RCC 7860 (cell line): ENCODE data around the gene CEP164.
"Not testable (repeated sequence)": the region's sequence is repeated elsewhere in the genome, so short reads cannot be mapped to it uniquely, and the experiment has no call there.

Experiments
- DNase-seq: peaks from one replicate; pipeline ENCODE4 v3.0.0-alpha.2; 2015; ENCODE audit warnings: low spot score
- FAIRE-seq: peaks from 2 replicates; lab custom pipeline; 2012; peaks lifted over from hg19 to GRCh38; lab: Jason Lieb, UNC

Gene CEP164

GRCh38 chr11:117437041-117437790, 109.6 kb downstream of the CEP164 start:
- DNase-seq, result no peak
- FAIRE-seq, result no peak

DNA sequence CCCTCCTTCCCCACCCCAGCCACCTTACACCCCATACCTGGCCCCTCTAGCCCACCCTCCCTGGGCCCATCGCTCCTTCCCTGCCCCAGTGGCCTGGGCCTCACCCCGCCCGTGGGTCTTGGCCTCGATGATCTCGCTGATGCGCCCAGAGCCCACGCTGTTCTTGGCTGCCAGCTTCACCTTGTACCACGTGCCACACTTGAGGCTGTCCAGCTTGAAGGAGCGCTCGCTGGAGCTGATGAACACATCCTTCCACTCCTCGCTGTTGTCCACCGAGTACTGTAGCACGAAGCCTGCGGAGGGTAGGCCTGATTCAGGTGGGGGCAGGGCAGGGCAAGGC, 110.1 kb downstream of the CEP164 start:
- DNase-seq (no peak), FAIRE-seq (no peak)

GRCh38 chr11:117438371-117439000, 110.8 kb downstream of the CEP164 start:
- no peak for DNase-seq
- no peak for FAIRE-seq

- DNase-seq, result no peak
- no peak for FAIRE-seq
Measured at GRCh38 chr11:117439256-117439655, 111.6 kb downstream of the CEP164 start.

DNA sequence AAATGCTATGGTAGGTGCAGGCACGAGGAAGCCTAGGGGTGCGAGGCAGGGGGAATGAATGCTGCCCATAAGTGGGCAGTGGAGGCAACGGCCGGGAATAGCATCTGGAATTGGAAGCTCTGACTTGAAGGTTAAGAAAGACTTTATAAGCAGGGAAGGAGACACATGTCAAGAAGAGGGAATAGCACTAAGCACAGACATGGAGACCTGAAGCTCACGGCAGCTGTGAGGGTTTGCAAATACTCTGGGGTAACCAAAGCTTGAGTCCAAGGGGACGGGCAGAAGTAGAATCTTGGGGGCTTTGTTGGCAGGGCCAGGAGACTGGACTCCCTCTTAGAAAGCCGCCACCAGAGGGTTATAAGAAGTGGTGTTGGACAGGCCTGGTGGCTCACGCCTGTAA, 112.6 kb downstream of the CEP164 start:
- DNase-seq (no peak), FAIRE-seq (no peak)

DNA sequence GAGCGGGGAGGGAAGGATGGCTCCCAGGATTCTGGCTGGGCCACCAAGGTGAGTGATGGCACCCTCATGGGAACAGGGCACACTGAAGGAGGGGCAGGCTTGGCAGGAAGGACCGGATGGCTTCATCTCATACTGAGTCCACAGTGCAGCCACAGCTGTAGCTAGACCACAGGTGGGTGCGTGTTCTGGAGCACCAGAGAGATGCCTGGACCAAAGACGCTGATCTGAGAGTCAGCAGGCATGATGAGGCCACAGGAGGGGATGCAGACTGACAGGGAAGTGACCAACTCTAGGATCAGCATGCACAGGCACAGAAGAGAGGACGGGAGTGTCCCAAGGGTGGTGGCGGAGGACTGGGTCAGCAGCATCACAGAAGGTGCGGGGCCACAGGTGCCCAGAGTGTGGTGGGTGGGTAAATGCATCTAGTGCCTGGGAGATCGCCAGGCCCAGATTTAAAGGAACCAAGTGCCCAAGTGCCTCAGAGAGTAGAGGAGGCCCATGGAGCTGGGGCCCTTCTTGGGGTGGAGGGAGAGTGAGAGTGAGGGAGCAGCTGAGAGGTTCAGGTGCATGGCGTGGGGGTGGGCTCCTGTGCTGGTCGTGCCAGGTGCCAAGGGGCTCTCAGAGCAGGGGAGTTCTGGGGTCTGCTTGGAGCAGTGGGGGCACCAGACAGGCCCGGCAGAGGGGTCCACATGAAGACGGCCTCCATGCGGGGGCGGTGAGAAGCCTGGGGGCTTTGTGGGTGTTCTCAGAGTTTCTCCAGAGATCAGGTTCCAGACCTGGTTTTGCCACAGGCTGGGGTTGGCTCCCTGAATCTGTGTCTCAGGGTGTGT, 113.7 kb downstream of the CEP164 start:
- DNase-seq (no peak), FAIRE-seq (no peak)

GRCh38 chr11:117442049-117442868, 114.6 kb downstream of the CEP164 start:
- no peak for DNase-seq
- no peak for FAIRE-seq

DNA sequence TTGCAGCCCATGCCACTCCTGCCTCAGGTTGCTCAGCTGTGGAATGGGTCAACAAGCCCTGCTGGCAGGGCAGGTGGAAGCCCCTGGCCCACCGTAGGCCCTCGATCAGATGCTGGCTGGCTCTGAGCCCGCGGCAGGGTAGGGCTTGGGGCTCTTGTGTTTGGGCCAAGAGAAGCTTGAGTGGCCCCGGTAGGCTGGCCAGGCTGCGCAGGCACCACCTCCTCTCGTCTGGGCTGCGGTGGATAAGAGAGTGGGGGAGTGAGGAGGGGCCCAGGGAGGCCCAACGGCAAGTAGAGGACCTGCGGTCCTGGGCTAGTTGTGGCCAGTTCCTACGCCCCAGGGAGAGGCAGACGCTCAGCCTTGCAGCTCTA, 115.2 kb downstream of the CEP164 start:
- FAIRE-seq, result no peak

DNA sequence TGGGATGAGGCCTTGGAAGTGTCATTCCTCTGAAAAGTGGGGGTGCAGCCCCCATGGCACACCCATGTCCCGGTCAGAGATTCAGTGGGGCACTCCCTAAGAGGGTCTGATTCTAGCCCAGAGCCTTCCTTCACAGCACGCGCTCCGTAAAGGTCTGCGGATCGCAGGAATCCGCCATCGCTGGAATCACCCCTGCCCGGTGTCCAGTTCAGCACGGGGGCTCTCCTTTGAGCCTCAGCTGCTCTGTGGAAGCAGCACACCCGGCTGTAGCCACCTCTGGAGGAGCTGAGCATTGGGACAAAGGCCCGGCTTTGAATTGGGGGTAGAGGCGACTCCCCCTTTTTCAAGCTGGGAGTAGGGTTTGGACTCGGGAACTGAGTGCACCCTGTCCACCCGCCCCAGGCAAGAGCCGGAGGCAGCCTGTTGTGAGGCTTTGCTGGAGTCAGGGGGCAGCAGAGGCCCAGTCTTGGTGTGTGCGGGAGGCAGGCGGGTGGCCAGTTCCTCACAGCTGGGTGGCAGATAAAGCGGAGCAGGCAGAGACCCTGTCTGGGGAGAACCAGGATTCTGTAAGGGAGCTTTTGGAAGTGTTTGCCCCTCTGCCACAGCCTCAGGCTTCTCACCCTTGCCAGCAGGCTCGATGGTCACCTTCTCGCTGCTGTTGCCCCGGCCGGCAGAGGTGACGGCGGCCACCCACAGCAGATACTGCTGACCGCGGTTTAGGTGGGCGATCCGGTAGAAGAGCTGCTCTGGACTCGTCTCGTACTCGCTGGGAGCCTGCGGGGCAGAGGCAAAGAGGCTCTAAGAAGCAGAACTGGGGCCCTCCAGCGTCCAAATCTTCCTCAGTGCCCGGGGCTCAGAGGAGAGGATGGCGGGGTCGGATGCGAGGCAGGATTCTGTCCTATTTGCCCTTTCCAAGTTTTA, 115.9 kb downstream of the CEP164 start:
- FAIRE-seq (no peak), DNase-seq (no peak)

More for the DNA sequence above, 115.2 kb downstream of the CEP164 start:
- DNase-seq, result no peak

DNA sequence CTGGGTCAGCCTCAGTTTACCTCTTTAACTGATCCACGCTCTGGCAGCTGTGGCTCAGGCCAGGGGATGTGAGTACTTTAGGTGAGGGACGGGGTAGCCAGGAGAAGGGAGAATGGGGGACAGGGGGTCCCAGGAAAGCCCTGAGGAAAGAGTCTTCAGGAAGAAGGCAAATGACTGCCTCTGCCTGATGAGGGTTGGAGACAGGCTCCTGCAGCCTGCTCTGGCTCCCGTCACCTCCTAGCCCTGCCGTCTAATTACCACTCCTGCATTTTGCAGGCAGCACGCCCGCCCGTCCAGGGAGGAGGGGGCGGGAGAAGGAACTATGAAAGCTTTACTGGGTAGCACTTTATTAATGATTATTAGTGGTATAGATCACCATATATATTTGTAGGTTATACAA, 116.6 kb downstream of the CEP164 start:
- FAIRE-seq, result no peak

GRCh38 chr11:117444711-117445658, 117.3 kb downstream of the CEP164 start:
- DNase-seq, result no peak
- no peak for FAIRE-seq

More for the DNA sequence above, 116.6 kb downstream of the CEP164 start:
- DNase-seq, result no peak

- peak; percentile 14 for DNase-seq
- FAIRE-seq, result no peak
Measured at GRCh38 chr11:117449111-117449693, 121.5 kb downstream of the CEP164 start.

DNA sequence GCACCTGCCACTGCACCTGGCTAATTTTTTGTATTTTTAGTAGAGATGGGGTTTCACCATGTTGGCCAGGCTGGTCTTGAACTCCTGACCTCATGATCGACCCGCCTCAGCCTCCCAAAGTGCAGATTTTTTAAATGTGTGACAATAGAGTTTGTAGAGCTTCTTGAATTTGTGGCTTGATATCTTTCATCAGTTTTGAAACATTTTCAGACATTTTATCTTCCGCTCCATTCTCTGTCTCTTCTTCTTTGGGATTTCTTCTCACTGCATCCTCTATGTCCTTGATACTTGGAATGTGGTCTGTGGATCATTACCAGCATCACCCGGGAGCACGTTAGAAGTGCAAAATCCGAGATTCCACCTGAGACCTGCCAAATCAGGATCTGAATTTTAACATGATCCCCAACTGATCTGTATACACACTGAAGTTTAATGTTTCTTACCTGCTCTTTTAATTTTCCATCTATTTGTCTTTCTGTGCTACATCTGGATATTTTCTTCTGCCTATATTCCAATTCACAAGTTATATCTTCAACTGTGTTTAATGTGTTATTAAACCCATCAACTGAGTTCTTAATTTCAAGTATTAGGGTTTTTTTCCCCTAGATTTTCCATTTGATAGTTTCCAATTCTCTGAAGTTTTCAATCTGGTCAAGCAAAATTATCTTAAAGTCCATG, 126.4 kb downstream of the CEP164 start:
- DNase-seq (no peak), FAIRE-seq (no peak)

DNA sequence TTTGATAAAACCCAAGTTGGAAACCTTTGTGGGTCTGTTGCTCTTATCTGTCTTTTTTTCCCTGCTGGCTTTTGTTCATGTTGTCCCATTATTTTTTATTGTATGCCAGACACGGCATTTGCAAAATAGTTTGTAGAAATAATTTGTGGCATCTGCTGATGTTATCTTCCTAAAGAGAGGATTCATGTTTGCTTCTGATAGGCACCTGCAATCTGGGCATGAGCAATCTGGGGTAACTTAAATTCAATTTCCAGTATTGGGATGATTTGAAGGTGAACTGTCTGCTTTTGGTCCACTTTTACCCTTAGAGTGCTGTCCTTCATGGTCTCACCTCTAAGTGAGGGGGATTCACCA, 126.9 kb downstream of the CEP164 start:
- no peak for DNase-seq
- no peak for FAIRE-seq

DNA sequence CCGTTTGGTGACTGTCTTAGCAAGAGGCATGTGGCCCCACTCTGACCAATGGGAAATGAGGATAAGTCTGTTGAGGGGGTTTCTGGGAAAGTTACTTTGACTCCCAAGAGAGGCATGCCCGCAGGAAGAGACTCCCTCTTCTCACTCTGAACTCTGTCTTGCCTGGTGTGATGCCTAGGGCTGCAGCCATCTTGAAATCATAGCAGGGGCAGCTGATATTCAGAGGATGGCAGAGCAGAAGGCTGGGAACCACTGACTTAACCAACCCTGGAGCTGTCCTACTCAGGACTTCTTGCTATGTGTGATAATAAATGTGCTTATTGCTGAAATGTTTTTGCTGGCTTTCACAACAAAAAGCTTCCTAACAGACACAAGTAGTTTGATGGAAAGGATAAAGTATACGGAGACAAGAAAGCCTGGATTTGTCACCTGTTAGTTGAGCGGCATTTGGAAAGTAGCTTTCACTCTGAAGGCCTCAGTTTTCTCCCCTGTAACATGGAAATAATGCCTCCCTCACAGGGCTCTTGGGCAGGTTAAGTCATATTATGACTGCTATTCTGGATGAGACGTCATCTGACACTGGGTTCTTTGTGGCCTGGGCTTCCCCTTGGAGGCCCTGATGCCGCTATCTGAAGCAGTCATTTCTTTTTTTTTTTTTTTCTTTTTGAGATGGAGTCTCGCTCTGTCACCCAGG, 128.5 kb downstream of the CEP164 start:
- FAIRE-seq, result no peak

GRCh38 chr11:117456721-117457029, 129.0 kb downstream of the CEP164 start:
- not testable (repeated sequence) for FAIRE-seq, DNase-seq

More for the DNA sequence above, 128.5 kb downstream of the CEP164 start:
- no peak for DNase-seq

- FAIRE-seq (no peak), DNase-seq (no peak)
Measured at GRCh38 chr11:117457031-117457785, 129.6 kb downstream of the CEP164 start.
